Activated CD4-positive, alpha-beta T cell treated with anti-CD3 and anti-CD28 coated beads, Interleukin-2, amount 10 ng/mL, durations not matched to agents 7 days and 5 days (primary cell): ENCODE data around the gene ALAS1. TPM values are rescaled to one million over a fixed set of nuclear protein-coding genes. Genes with fewer than 3 reads are reported as not detected.

ENCODE experiments used
- CTCF ChIA-PET: fragments of 350-600 bp; sonication (Branson Sonifier 250); formaldehyde crosslinking; loops from one replicate; lab custom pipeline; 2021; ENCODE audit warnings: antibody characterized with exemption; lab: Charles Lee
- POLR2A ChIA-PET: fragments of 350-600 bp; sonication (Branson Sonifier 250); formaldehyde crosslinking; loops from one replicate; lab custom pipeline; 2021; ENCODE audit warnings: antibody characterized with exemption; lab: Charles Lee
- DNase-seq: peaks from one replicate; pipeline ENCODE4 v3.0.0-alpha.2; 2020
- H3K27ac Mint-ChIP-seq: one replicate; pipeline ENCODE4 v1.8.0; 2021; ENCODE audit warnings: mild to moderate bottlenecking, moderate library complexity, mixed read lengths
- H3K27me3 Mint-ChIP-seq: one replicate; pipeline ENCODE4 v1.8.0; 2021; ENCODE audit warnings: mixed read lengths
- H3K36me3 Mint-ChIP-seq: one replicate; pipeline ENCODE4 v1.8.0; 2021; ENCODE audit warnings: low read depth, mixed read lengths
- H3K4me1 Mint-ChIP-seq: one replicate; pipeline ENCODE4 v1.8.0; 2021; ENCODE audit warnings: mixed read lengths
- H3K4me3 Mint-ChIP-seq: one replicate; pipeline ENCODE4 v1.8.0; 2021; ENCODE audit warnings: mild to moderate bottlenecking, moderate library complexity, mixed read lengths
- H3K9me3 Mint-ChIP-seq: one replicate; pipeline ENCODE4 v1.8.0; 2021; ENCODE audit warnings: mixed read lengths
- total RNA-seq, 2 experiments: library from RNA; stranded (reverse); gene quantifications; one replicate each; pipeline ENCODE4 v1.2.3, GENCODE V29; 2021

The ALAS1 gene
- total RNA-seq, 2 experiments from 2014 or later: 47.5 to 58.4 TPM

- peak overlapping the region; percentile 24 for H3K4me3 Mint-ChIP-seq
- H3K36me3 Mint-ChIP-seq: peaks cover 47% of the 10 kb centered on the region
- H3K27ac Mint-ChIP-seq: peak overlapping the region; percentile 46
Measured at GRCh38 chr3:52236424-52236886, 38.5 kb downstream of the ALAS1 start.

GRCh38 chr3:52237006-52237656, 39.2 kb downstream of the ALAS1 start:
- no peaks in the 10 kb centered on the region for H3K9me3 Mint-ChIP-seq
- no peaks in the 10 kb centered on the region for H3K27me3 Mint-ChIP-seq
- no peak for DNase-seq
- H3K36me3 Mint-ChIP-seq: peaks cover 48% of the 10 kb centered on the region
- H3K27ac Mint-ChIP-seq: peak overlapping the region; percentile 46
- ChIA-PET CTCF (interaction anchor here (1.2 to 9.6 kb wide), 4 partner anchors 15 to 175 kb away, joined by 3 to 84 read pairs (median 34); partner anchors contain the start of genes TLR9 and WDR82), POLR2A (no interaction called here)
- peaks cover 81% of the 10 kb centered on the region for H3K4me1 Mint-ChIP-seq
- H3K4me3 Mint-ChIP-seq: peak overlapping the region; percentile 86

More at GRCh38 chr3:52236424-52236886, 38.5 kb downstream of the ALAS1 start:
- no peaks in the 10 kb centered on the region for H3K9me3 Mint-ChIP-seq
- no peaks in the 10 kb centered on the region for H3K27me3 Mint-ChIP-seq
- peaks cover 80% of the 10 kb centered on the region for H3K4me1 Mint-ChIP-seq
- DNase-seq: no peak
- CTCF ChIA-PET: interaction anchor here (3.1 to 9.6 kb wide), 4 partner anchors 13 to 102 kb away, joined by 10 to 84 read pairs (median 34); partner anchors contain the start of genes TLR9 and WDR82
- POLR2A ChIA-PET: no interaction called here

GRCh38 chr3:52237657-52238172, 39.8 kb downstream of the ALAS1 start:
- POLR2A ChIA-PET: no interaction called here
- Mint-ChIP-seq H3K27me3 (no peaks in the 10 kb centered on the region), H3K36me3 (peaks cover 47% of the 10 kb centered on the region), H3K9me3 (no peaks in the 10 kb centered on the region), H3K4me3 (peak overlapping the region; percentile 86), H3K4me1 (peaks cover 78% of the 10 kb centered on the region), H3K27ac (peak overlapping the region; percentile 82)
- no peak for DNase-seq
- CTCF ChIA-PET: interaction anchor here (1.2 to 9.6 kb wide), 4 partner anchors 16 to 174 kb away, joined by 3 to 84 read pairs (median 34); partner anchors contain the start of genes TLR9 and WDR82

- Mint-ChIP-seq H3K4me3 (peak overlapping the region; percentile 86), H3K36me3 (peaks cover 46% of the 10 kb centered on the region), H3K4me1 (peaks cover 76% of the 10 kb centered on the region), H3K27me3 (no peaks in the 10 kb centered on the region), H3K27ac (peak overlapping the region; percentile 82), H3K9me3 (no peaks in the 10 kb centered on the region)
- ChIA-PET CTCF (interaction anchor here (0.7 to 9.6 kb wide), 5 partner anchors 16 to 100 kb away, joined by 3 to 84 read pairs (median 27); partner anchors contain the start of genes TLR9 and WDR82), POLR2A (interaction anchor here (0.8 to 1.1 kb wide), 2 partner anchors 40 to 43 kb away, joined by 3 read pairs; partner anchors contain the start of gene WDR82)
- DNase-seq: no peak
Measured at GRCh38 chr3:52238193-52238760, 40.3 kb downstream of the ALAS1 start.

GRCh38 chr3:52238761-52239701, 41.1 kb downstream of the ALAS1 start, which contains the start of gene TWF2:
Gene TWF2, minus strand, starts transcription at chr3:52239158. Its CDS starts 142 bp downstream, at chr3:52239016.
- POLR2A ChIA-PET: interaction anchor here (0.7 to 1.1 kb wide), 3 partner anchors 39 to 109 kb away, joined by 3 to 6 read pairs (median 3); partner anchors contain the start of gene WDR82
- peak; percentile 84 for DNase-seq
- no peaks in the 10 kb centered on the region for H3K27me3 Mint-ChIP-seq
- peak within 1 kb of the TSS; percentile 94 for H3K27ac Mint-ChIP-seq
- H3K36me3 Mint-ChIP-seq: peaks cover 44% of the 10 kb centered on the region
- CTCF ChIA-PET: interaction anchor here (0.7 to 9.6 kb wide), 8 partner anchors 9 to 99 kb away, joined by 3 to 84 read pairs (median 7); partner anchors contain the start of genes TLR9 and WDR82
- H3K4me1 Mint-ChIP-seq: peaks cover 76% of the 10 kb centered on the region
- H3K4me3 Mint-ChIP-seq: peak within 1 kb of the TSS; percentile 86
- H3K9me3 Mint-ChIP-seq: no peaks in the 10 kb centered on the region

- Mint-ChIP-seq H3K4me3 (peak overlapping the region; percentile 86), H3K36me3 (peaks cover 41% of the 10 kb centered on the region), H3K27me3 (no peaks in the 10 kb centered on the region), H3K27ac (peak overlapping the region; percentile 94), H3K4me1 (peaks cover 79% of the 10 kb centered on the region), H3K9me3 (no peaks in the 10 kb centered on the region)
- POLR2A ChIA-PET: interaction anchor here (1.0 to 1.8 kb wide), 3 partner anchors 12 to 38 kb away, joined by 4 to 10 read pairs (median 5); partner anchors contain the start of gene WDR82
- CTCF ChIA-PET: interaction anchor here (0.8 to 9.6 kb wide), 9 partner anchors 9 to 44 kb away, joined by 3 to 84 read pairs (median 4); partner anchors contain the start of gene TLR9
- DNase-seq: peak; percentile 71
Measured at GRCh38 chr3:52240059-52240885, 42.3 kb downstream of the ALAS1 start.

- ChIA-PET POLR2A (interaction anchor here (1.0 to 1.8 kb wide), 3 partner anchors 11 to 37 kb away, joined by 4 to 10 read pairs (median 5); partner anchors contain the start of gene WDR82), CTCF (interaction anchor here (0.8 to 9.6 kb wide), 7 partner anchors 8 to 36 kb away, joined by 3 to 84 read pairs (median 4); partner anchors contain the start of gene TLR9)
- Mint-ChIP-seq H3K4me1 (peaks cover 74% of the 10 kb centered on the region), H3K27me3 (no peaks in the 10 kb centered on the region), H3K9me3 (no peaks in the 10 kb centered on the region), H3K4me3 (peak overlapping the region; percentile 86), H3K36me3 (peaks cover 35% of the 10 kb centered on the region), H3K27ac (peak overlapping the region; percentile 94)
- no peak for DNase-seq
Measured at GRCh38 chr3:52240886-52241370, 43.0 kb downstream of the ALAS1 start.

GRCh38 chr3:52242039-52242438, 44.1 kb downstream of the ALAS1 start:
- H3K9me3 Mint-ChIP-seq: no peaks in the 10 kb centered on the region

GRCh38 chr3:52243791-52244628, 46.0 kb downstream of the ALAS1 start:
- H3K4me3 Mint-ChIP-seq: peak overlapping the region; percentile 77
- POLR2A ChIA-PET: interaction anchor here (1.2 to 1.4 kb wide), 2 partner anchors 10 to 33 kb away, joined by 4 read pairs; no protein-coding TSS in a partner anchor
- no peak for DNase-seq
- peak overlapping the region; percentile 91 for H3K27ac Mint-ChIP-seq
- no peaks in the 10 kb centered on the region for H3K9me3 Mint-ChIP-seq
- H3K27me3 Mint-ChIP-seq: no peaks in the 10 kb centered on the region
- CTCF ChIA-PET: interaction anchor here (1.1 to 3.4 kb wide), 5 partner anchors 9 to 128 kb away, joined by 3 to 17 read pairs (median 3); no protein-coding TSS in a partner anchor
- peaks cover 51% of the 10 kb centered on the region for H3K36me3 Mint-ChIP-seq
- H3K4me1 Mint-ChIP-seq: peaks cover 79% of the 10 kb centered on the region

More at GRCh38 chr3:52242039-52242438, 44.1 kb downstream of the ALAS1 start:
- Mint-ChIP-seq H3K4me3 (no peak overlapping the region), H3K27ac (peak overlapping the region; percentile 34), H3K4me1 (peaks cover 71% of the 10 kb centered on the region), H3K36me3 (peaks cover 38% of the 10 kb centered on the region), H3K27me3 (no peaks in the 10 kb centered on the region)
- ChIA-PET POLR2A (no interaction called here), CTCF (interaction anchor here (0.5 to 9.6 kb wide), 5 partner anchors 10 to 55 kb away, joined by 3 to 84 read pairs (median 5); partner anchors contain the start of gene TLR9)
- DNase-seq: no peak
